GM23338 (cell line): Measurements from ENCODE around the gene GRID2. TPM values are rescaled to one million over a fixed set of nuclear protein-coding genes. Genes with fewer than 3 reads are reported as not detected.

Experiments used
- ATAC-seq: fragments of 200-7000 bp; cut with Tn5 transposase; 3 replicates; pipeline ENCODE4 v1.9.1; 2020
- DNase-seq: peaks from one replicate; pipeline ENCODE4 v3.0.0-alpha.2; 2015; ENCODE audit warnings: low spot score
- H2AFZ ChIP-seq: fragments of 200-600 bp; sonication (generic); 2 replicates; pipeline ENCODE4 v1.8.0; 2016; ENCODE audit warnings: antibody characterized with exemption, mild to moderate bottlenecking, moderate library complexity
- H3F3A ChIP-seq: fragments of 200-600 bp; sonication (generic); replicated peaks from 2 replicates; pipeline ENCODE4 v1.8.0; 2017; ENCODE audit warnings: antibody characterized with exemption, mixed run types, low read depth
- H3K27ac ChIP-seq: fragments of 200-600 bp; sonication (generic); 2 replicates; pipeline ENCODE4 v1.6.1; 2016; ENCODE audit warnings: low read depth
- H3K27me3 ChIP-seq: fragments of 200-600 bp; sonication (generic); 2 replicates; pipeline ENCODE4 v1.8.0; 2016; ENCODE audit warnings: mild to moderate bottlenecking, mixed run types, moderate library complexity; ENCODE audit not compliant: insufficient read depth
- H3K36me3 ChIP-seq: fragments of 200-600 bp; sonication (generic); 2 replicates; pipeline ENCODE4 v1.8.0; 2016; ENCODE audit warnings: mild to moderate bottlenecking; ENCODE audit not compliant: insufficient read depth
- H3K4me1 ChIP-seq: fragments of 200-600 bp; sonication (generic); 2 replicates; pipeline ENCODE4 v1.8.0; 2016; ENCODE audit warnings: mild to moderate bottlenecking, moderate library complexity; ENCODE audit not compliant: insufficient read depth
- H3K4me2 ChIP-seq: fragments of 200-600 bp; sonication (generic); 2 replicates; pipeline ENCODE4 v1.7.1; 2017; ENCODE audit warnings: mixed run types
- H3K4me3 ChIP-seq: fragments of 200-600 bp; sonication (generic); 2 replicates; pipeline ENCODE4 v1.6.1; 2016; ENCODE audit warnings: mixed run types
- H3K79me2 ChIP-seq: fragments of 200-600 bp; sonication (generic); replicated peaks from 2 replicates; pipeline ENCODE4 v1.8.0; 2017; ENCODE audit warnings: mild to moderate bottlenecking; ENCODE audit not compliant: insufficient read depth
- H3K9me2 ChIP-seq: fragments of 200-600 bp; sonication (generic); 2 replicates; pipeline ENCODE4 v1.8.0; 2017; ENCODE audit not compliant: insufficient read depth
- H4K20me1 ChIP-seq: fragments of 200-600 bp; sonication (generic); replicated peaks from 2 replicates; pipeline ENCODE4 v1.8.0; 2017; ENCODE audit warnings: mild to moderate bottlenecking; ENCODE audit not compliant: insufficient read depth
- H3K27ac Mint-ChIP-seq: 2 replicates; pipeline ENCODE4 v1.8.0; 2020; ENCODE audit warnings: inconsistent platforms, mild to moderate bottlenecking, moderate library complexity, mixed read lengths
- H3K27me3 Mint-ChIP-seq: 3 replicates; pipeline ENCODE4 v1.8.0; 2022; ENCODE audit warnings: low read depth, mild to moderate bottlenecking, moderate library complexity, mixed read lengths, inconsistent platforms; ENCODE audit not compliant: insufficient read depth, poor library complexity
- H3K36me3 Mint-ChIP-seq: 3 replicates; pipeline ENCODE4 v1.8.0; 2021; ENCODE audit warnings: low read depth, mild to moderate bottlenecking, inconsistent platforms, moderate library complexity, mixed read lengths
- H3K4me1 Mint-ChIP-seq: 3 replicates; pipeline ENCODE4 v1.8.0; 2020; ENCODE audit warnings: mild to moderate bottlenecking, inconsistent platforms, mixed read lengths
- H3K4me3 Mint-ChIP-seq: 3 replicates; pipeline ENCODE4 v1.8.0; 2021; ENCODE audit warnings: moderate library complexity, mild to moderate bottlenecking, inconsistent platforms, mixed read lengths
- H3K9me3 Mint-ChIP-seq: 3 replicates; pipeline ENCODE4 v1.8.0; 2020; ENCODE audit warnings: moderate library complexity, mild to moderate bottlenecking, inconsistent platforms, mixed read lengths
- CREB1 ChIP-seq: fragments of 250-450 bp; sonication (Bioruptor Pico); IDR thresholded peaks from 2 replicates; pipeline ENCODE4 v1.5.0; 2020; ENCODE audit warnings: low read depth, mild to moderate bottlenecking, moderate library complexity
- EZH2 ChIP-seq: fragments of 200-600 bp; sonication (generic); IDR thresholded peaks from one replicate; pipeline ENCODE4 v1.8.0; 2017; ENCODE audit warnings: antibody characterized with exemption, mild to moderate bottlenecking, low read depth; ENCODE audit not compliant: unreplicated experiment
- NANOG ChIP-seq: IDR thresholded peaks from 2 replicates; pipeline ENCODE4 v1.6.1; 2016; ENCODE audit warnings: antibody characterized with exemption, borderline replicate concordance
- POLR2AphosphoS5 ChIP-seq: IDR thresholded peaks from 2 replicates; pipeline ENCODE4 v1.6.1; 2016; ENCODE audit warnings: antibody characterized with exemption, low read depth
- STAT1 ChIP-seq: IDR thresholded peaks from one replicate; pipeline ENCODE4 v1.6.1; 2016; ENCODE audit warnings: antibody characterized with exemption; ENCODE audit not compliant: unreplicated experiment
- ZNF114 ChIP-seq: fragments of 250-450 bp; sonication (Bioruptor Pico); IDR thresholded peaks from 2 replicates; pipeline ENCODE4 v1.5.0; 2020; ENCODE audit warnings: mild to moderate bottlenecking, moderate library complexity
- polyA plus RNA-seq: library from polyadenylated mRNA; unstranded; fragments of >200 nt; fragmentation: Nextera tagmentation; extraction: Ambion mirVana; gene quantifications from 2 replicates; pipeline ENCODE4 v1.2.1, GENCODE V29; 2016
- total RNA-seq: library from RNA; depleted of rRNA; stranded (reverse); fragments of >200 nt; shearing (Covaris generic); gene quantifications from 2 replicates; pipeline ENCODE4 v1.2.3, GENCODE V29; 2014
- TF ChIP-seq, protein P1 (sequence below): IDR thresholded peaks from 2 replicates; pipeline ENCODE4 v1.6.1; 2016; ENCODE audit warnings: antibody characterized with exemption
- TF ChIP-seq, protein P2 (sequence below): fragments of 250-450 bp; sonication (Bioruptor Pico); IDR thresholded peaks from 2 replicates; pipeline ENCODE4 v1.5.0; 2020; ENCODE audit warnings: mild to moderate bottlenecking, moderate library complexity

Gene GRID2
- total and polyA plus RNA-seq, 2 experiments from 2014 or later: 19.9 to 65.4 TPM

DNA sequence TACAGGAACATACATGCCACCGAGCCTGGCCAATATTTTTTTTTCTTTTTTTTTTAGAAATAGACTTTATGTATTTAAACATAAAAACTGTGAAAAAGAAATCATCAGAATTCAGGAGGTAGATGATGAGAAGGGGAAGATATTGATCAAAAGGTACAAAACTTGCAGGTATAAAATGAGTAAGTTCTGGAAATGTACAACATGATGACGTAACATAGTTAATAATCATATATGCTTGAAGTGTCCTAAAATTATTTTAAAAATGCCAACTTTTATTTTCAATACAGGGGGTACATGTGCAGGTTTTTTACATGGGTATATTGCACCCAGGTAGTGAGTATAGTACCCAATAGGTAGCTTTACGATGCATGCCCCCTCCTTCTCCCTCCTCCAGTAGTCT, 337.6 kb downstream of the GRID2 start:
- peaks cover 3% of the 10 kb centered on the region; the same call in 2 of the 3 replicates for H3K4me1 Mint-ChIP-seq
- Histone ChIP-seq H3K4me3 (no peak overlapping the region), H3F3A (no peaks in the 10 kb centered on the region), H3K9me2 (no peaks in the 10 kb centered on the region), H3K4me1 (no peaks in the 10 kb centered on the region; the same call in 1 of the 2 replicates), H3K27me3 (no peaks in the 10 kb centered on the region), H2AFZ (no peak overlapping the region), H3K36me3 (no peaks in the 10 kb centered on the region), H4K20me1 (no peaks in the 10 kb centered on the region; the same call in 1 of the 2 replicates), H3K4me2 (no peak overlapping the region), H3K79me2 (peaks cover 35% of the 10 kb centered on the region), H3K27ac (no peak overlapping the region)
- no peak overlapping the region for H3K27ac Mint-ChIP-seq
- ATAC-seq (no peak), DNase-seq (no peak)
- TF ChIP-seq POLR2AphosphoS5: no peak
- TF ChIP-seq ZNF114 (CRISPR knock-in tag): no peak
- TF ChIP-seq EZH2: no peak
- no peak for TF ChIP-seq STAT1
- H3K36me3 Mint-ChIP-seq: no peaks in the 10 kb centered on the region
- H3K9me3 Mint-ChIP-seq: no peaks in the 10 kb centered on the region
- H3K4me3 Mint-ChIP-seq: no peak overlapping the region
- no peaks in the 10 kb centered on the region for H3K27me3 Mint-ChIP-seq

DNA sequence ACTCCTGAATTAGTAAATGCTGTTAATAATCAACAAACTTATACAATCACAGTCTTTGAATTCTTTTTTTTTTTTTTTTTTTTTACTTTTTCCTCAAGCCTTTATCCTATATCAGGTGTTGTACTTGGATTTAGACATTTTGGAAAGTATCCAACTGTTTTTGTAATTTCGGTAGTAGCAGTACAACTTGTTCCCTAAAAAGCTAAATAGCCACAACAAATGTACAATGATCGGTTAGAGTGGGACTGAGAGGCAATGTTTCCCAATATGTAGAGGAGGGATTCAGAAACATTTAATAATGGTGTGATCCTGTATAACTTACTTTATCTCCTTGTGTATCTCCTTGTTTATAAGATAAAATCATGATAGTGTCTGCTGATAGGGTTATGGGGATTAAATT, 343.1 kb downstream of the GRID2 start:
- Mint-ChIP-seq H3K9me3 (no peaks in the 10 kb centered on the region), H3K36me3 (peaks cover 6% of the 10 kb centered on the region; the same call in 2 of the 3 replicates), H3K4me3 (no peak overlapping the region), H3K27ac (no peak overlapping the region), H3K4me1 (no peaks in the 10 kb centered on the region), H3K27me3 (peaks cover 3% of the 10 kb centered on the region)
- DNase-seq (no peak), ATAC-seq (no peak)
- Histone ChIP-seq H3F3A (no peaks in the 10 kb centered on the region), H3K4me1 (no peaks in the 10 kb centered on the region), H3K4me2 (no peak overlapping the region), H3K79me2 (peaks cover 19% of the 10 kb centered on the region), H2AFZ (no peak overlapping the region), H3K4me3 (no peak overlapping the region), H3K9me2 (no peaks in the 10 kb centered on the region), H3K27ac (no peak overlapping the region), H3K27me3 (no peaks in the 10 kb centered on the region), H3K36me3 (no peaks in the 10 kb centered on the region), H4K20me1 (peaks cover 1% of the 10 kb centered on the region)
- TF ChIP-seq STAT1: no peak
- TF ChIP-seq, protein P1, sequence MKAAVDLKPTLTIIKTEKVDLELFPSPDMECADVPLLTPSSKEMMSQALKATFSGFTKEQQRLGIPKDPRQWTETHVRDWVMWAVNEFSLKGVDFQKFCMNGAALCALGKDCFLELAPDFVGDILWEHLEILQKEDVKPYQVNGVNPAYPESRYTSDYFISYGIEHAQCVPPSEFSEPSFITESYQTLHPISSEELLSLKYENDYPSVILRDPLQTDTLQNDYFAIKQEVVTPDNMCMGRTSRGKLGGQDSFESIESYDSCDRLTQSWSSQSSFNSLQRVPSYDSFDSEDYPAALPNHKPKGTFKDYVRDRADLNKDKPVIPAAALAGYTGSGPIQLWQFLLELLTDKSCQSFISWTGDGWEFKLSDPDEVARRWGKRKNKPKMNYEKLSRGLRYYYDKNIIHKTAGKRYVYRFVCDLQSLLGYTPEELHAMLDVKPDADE: no peak
- TF ChIP-seq NANOG: no peak

DNA sequence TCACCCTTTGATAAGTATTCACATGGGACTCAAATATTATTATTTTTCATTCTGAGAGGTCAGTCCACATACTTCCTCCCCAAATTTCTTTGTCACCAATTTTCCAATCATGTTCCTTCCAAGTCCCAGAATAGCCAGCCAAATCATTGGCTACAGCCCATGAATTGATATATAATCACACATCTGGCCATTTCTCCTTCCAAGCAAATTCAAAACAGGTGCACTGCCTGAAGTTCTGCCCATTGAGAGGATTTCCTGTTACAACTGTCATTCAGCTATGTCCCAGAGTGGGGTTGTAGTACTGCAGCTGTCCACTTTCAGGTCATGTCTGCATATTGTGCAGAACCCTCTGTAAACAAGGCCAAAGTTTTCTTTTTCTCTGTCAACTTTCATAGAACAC, 347.8 kb downstream of the GRID2 start:
- Mint-ChIP-seq H3K9me3 (no peaks in the 10 kb centered on the region), H3K27ac (no peak overlapping the region), H3K27me3 (peaks cover 9% of the 10 kb centered on the region), H3K4me1 (peaks cover 3% of the 10 kb centered on the region; the same call in 2 of the 3 replicates), H3K36me3 (peaks cover 11% of the 10 kb centered on the region; the same call in 2 of the 3 replicates), H3K4me3 (no peak overlapping the region)
- H3K4me1 ChIP-seq: no peaks in the 10 kb centered on the region
- no peaks in the 10 kb centered on the region for H3K9me2 ChIP-seq
- no peaks in the 10 kb centered on the region for H3F3A ChIP-seq
- H3K27ac ChIP-seq: no peak overlapping the region
- no peaks in the 10 kb centered on the region for H3K27me3 ChIP-seq
- H2AFZ ChIP-seq: no peak overlapping the region
- DNase-seq (no peak), ATAC-seq (no peak; the same call in 2 of the 3 replicates)
- TF ChIP-seq ZNF114 (CRISPR knock-in tag): no peak
- TF ChIP-seq, protein P2, sequence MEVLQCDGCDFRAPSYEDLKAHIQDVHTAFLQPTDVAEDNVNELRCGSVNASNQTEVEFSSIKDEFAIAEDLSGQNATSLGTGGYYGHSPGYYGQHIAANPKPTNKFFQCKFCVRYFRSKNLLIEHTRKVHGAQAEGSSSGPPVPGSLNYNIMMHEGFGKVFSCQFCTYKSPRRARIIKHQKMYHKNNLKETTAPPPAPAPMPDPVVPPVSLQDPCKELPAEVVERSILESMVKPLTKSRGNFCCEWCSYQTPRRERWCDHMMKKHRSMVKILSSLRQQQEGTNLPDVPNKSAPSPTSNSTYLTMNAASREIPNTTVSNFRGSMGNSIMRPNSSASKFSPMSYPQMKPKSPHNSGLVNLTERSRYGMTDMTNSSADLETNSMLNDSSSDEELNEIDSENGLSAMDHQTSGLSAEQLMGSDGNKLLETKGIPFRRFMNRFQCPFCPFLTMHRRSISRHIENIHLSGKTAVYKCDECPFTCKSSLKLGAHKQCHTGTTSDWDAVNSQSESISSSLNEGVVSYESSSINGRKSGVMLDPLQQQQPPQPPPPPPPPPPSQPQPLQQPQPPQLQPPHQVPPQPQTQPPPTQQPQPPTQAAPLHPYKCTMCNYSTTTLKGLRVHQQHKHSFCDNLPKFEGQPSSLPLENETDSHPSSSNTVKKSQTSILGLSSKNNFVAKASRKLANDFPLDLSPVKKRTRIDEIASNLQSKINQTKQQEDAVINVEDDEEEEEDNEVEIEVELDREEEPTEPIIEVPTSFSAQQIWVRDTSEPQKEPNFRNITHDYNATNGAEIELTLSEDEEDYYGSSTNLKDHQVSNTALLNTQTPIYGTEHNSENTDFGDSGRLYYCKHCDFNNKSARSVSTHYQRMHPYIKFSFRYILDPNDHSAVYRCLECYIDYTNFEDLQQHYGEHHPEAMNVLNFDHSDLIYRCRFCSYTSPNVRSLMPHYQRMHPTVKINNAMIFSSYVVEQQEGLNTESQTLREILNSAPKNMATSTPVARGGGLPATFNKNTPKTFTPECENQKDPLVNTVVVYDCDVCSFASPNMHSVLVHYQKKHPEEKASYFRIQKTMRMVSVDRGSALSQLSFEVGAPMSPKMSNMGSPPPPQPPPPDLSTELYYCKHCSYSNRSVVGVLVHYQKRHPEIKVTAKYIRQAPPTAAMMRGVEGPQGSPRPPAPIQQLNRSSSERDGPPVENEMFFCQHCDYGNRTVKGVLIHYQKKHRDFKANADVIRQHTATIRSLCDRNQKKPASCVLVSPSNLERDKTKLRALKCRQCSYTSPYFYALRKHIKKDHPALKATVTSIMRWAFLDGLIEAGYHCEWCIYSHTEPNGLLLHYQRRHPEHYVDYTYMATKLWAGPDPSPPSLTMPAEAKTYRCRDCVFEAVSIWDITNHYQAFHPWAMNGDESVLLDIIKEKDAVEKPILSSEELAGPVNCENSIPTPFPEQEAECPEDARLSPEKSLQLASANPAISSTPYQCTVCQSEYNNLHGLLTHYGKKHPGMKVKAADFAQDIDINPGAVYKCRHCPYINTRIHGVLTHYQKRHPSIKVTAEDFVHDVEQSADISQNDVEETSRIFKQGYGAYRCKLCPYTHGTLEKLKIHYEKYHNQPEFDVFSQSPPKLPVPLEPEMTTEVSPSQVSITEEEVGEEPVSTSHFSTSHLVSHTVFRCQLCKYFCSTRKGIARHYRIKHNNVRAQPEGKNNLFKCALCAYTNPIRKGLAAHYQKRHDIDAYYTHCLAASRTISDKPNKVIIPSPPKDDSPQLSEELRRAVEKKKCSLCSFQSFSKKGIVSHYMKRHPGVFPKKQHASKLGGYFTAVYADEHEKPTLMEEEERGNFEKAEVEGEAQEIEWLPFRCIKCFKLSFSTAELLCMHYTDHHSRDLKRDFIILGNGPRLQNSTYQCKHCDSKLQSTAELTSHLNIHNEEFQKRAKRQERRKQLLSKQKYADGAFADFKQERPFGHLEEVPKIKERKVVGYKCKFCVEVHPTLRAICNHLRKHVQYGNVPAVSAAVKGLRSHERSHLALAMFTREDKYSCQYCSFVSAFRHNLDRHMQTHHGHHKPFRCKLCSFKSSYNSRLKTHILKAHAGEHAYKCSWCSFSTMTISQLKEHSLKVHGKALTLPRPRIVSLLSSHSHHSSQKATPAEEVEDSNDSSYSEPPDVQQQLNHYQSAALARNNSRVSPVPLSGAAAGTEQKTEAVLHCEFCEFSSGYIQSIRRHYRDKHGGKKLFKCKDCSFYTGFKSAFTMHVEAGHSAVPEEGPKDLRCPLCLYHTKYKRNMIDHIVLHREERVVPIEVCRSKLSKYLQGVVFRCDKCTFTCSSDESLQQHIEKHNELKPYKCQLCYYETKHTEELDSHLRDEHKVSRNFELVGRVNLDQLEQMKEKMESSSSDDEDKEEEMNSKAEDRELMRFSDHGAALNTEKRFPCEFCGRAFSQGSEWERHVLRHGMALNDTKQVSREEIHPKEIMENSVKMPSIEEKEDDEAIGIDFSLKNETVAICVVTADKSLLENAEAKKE: no peak
- TF ChIP-seq POLR2AphosphoS5: no peak
- TF ChIP-seq NANOG: no peak
- TF ChIP-seq CREB1 (CRISPR knock-in tag): no peak
- H3K4me2 ChIP-seq: no peak overlapping the region
- peaks cover 29% of the 10 kb centered on the region for H3K79me2 ChIP-seq
- H3K4me3 ChIP-seq: no peak overlapping the region
- H4K20me1 ChIP-seq: peaks cover 6% of the 10 kb centered on the region; the same call in 1 of the 2 replicates
- H3K36me3 ChIP-seq: no peaks in the 10 kb centered on the region
